ENCODE results near the gene MRPS16. TPM values are rescaled to one million over a fixed set of nuclear protein-coding genes. Genes with fewer than 3 reads are reported as not detected.

MRPS16 gene
- total and polyA plus RNA-seq, 2 of the 13 experiments (the other 11 are each of a cell fraction or from before 2014, with no cell fraction given), result 70.1 to 135 TPM

GRCh38 chr10:73229567-73229966, 22.9 kb downstream of the MRPS16 start (continued):
- TF ChIP-seq CREBL2 (CRISPR knock-in tag; IDR thresholded peaks at IDR 0.05; ENCODE audit: borderline replicate concordance), result no peak
- no peak for TF ChIP-seq ZNF709 (CRISPR knock-in tag; IDR thresholded peaks at IDR 0.05)
- TF ChIP-seq ZNF446 (CRISPR knock-in tag; IDR thresholded peaks at IDR 0.05), result no peak

GRCh38 chr10:73228247-73228646, 24.2 kb downstream of the MRPS16 start:
- WGBS (ENCODE audit: low lambda C conversion rate), result 97% methylated on average over 3 of the region's 3 CpGs
- no peaks in the 10 kb centered on the region for H3K79me2 ChIP-seq (ENCODE audit: insufficient read depth, low read length)
- H4K20me1 ChIP-seq (ENCODE audit: insufficient read depth, low read length), result no peaks in the 10 kb centered on the region
- H3K9ac ChIP-seq (ENCODE audit: insufficient read depth, low read depth, low read length), result no peak overlapping the region
- ATAC-seq (no peak), DNase-seq (ENCODE audit: low spot score) (no peak), FAIRE-seq (no peak)
- H3K36me3 ChIP-seq (replicated peaks in 1 of 2; ENCODE audit: control insufficient read depth in 1 of 2, insufficient read depth in 2 of 2, low read length in 2 of 2), result peaks cover 1 to 6% of the 10 kb centered on the region in 2 experiments; a peak in 2 of 5 replicates
- in situ Hi-C loops (cut with HindIII; ENCODE audit: extremely low pct_ligation_motif_present, low pct_unique_long_range_greater_than_20kb), result no loop called here
- H3K9me3 ChIP-seq (ENCODE audit: low read length), result no peaks in the 10 kb centered on the region
- no peak overlapping the region for H3K4me2 ChIP-seq (ENCODE audit: low read depth, low read length)
- H3K4me1 ChIP-seq (ENCODE audit: insufficient read depth, low read length), result no peaks in the 10 kb centered on the region
- intact Hi-C loops (cut with micrococcal nuclease; ENCODE audit: unreplicated experiment), result no loop called here
- CTCF ChIA-PET (ENCODE audit: low intra/inter-chr PET ratio, low total read pairs), result no interaction called here
- no peak for TF ChIP-seq ZKSCAN5 (CRISPR knock-in tag; IDR thresholded peaks at IDR 0.05)
- no peak for TF ChIP-seq MTA1 (CRISPR knock-in tag; IDR thresholded peaks at IDR 0.05; ENCODE audit: borderline replicate concordance)
- TF ChIP-seq KDM2A (CRISPR knock-in tag; IDR thresholded peaks at IDR 0.05; ENCODE audit: borderline replicate concordance, low read depth), result no peak
- no peak for TF ChIP-seq TIGD3 (CRISPR knock-in tag; IDR thresholded peaks at IDR 0.05; ENCODE audit: borderline replicate concordance)
- no peak for TF ChIP-seq MIER3 (CRISPR knock-in tag; IDR thresholded peaks at IDR 0.05; ENCODE audit: borderline replicate concordance)
- TF ChIP-seq MXI1 (IDR thresholded peaks at IDR 0.05; ENCODE audit: borderline replicate concordance, low read depth, low read length), result no peak
- no peak for TF ChIP-seq PCBP2 (optimal IDR thresholded peaks at IDR 0.05; ENCODE audit: low read depth, low read length, poor library complexity, severe bottlenecking)
- no peak for TF ChIP-seq CEBPG (CRISPR knock-in tag; IDR thresholded peaks at IDR 0.05)
- no peak for TF ChIP-seq NFIB (CRISPR knock-in tag; IDR thresholded peaks at IDR 0.05; ENCODE audit: borderline replicate concordance)
- no peak for TF ChIP-seq DMTF1 (CRISPR knock-in tag; IDR thresholded peaks at IDR 0.05)
- no peak for TF ChIP-seq HNRNPUL1 (IDR thresholded peaks at IDR 0.05; ENCODE audit: low read depth, low read length)
- TF ChIP-seq ATF3 (CRISPR knock-in tag; IDR thresholded peaks at IDR 0.05), result no peak
- TF ChIP-seq YEATS2 (CRISPR knock-in tag; IDR thresholded peaks at IDR 0.05; ENCODE audit: borderline replicate concordance), result no peak
- TF ChIP-seq ZFP1 (CRISPR knock-in tag; IDR thresholded peaks at IDR 0.05), result no peak
- TF ChIP-seq SRF (IDR thresholded peaks at IDR 0.05; ENCODE audit: low read depth, low read length), result no peak
- no peak for TF ChIP-seq MTF1 (CRISPR knock-in tag; IDR thresholded peaks at IDR 0.05)
- no peak for TF ChIP-seq KAT8 (CRISPR knock-in tag; IDR thresholded peaks at IDR 0.05)
- no peak for TF ChIP-seq MED8 (CRISPR knock-in tag; IDR thresholded peaks at IDR 0.05; ENCODE audit: insufficient replicate concordance)
- no peak overlapping the region for H2AFZ ChIP-seq (ENCODE audit: low read length)
- no TSS peak for BruUV-seq (replicated peaks)
- H3K4me3 ChIP-seq (replicated peaks in 1 of 3; ENCODE audit: insufficient read depth in 1 of 3, low read depth in 2 of 3, low read length in 3 of 3), result no peak overlapping the region
- H3K27ac ChIP-seq (ENCODE audit: extremely low read length, insufficient read depth, low read length), result no peak overlapping the region
- no peaks in the 10 kb centered on the region for H3K27me3 ChIP-seq (ENCODE audit: control insufficient read depth in 1 of 2, insufficient read depth in 2 of 2, low read length in 2 of 2)
- POLR2A ChIA-PET, result interaction anchor here (1.3 kb wide), 1 partner anchor 60 kb away, joined by 4 read pairs; no protein-coding TSS in a partner anchor
